Gastroesophageal sphincter (tissue), 3 donors: Measurements from ENCODE around the gene CABLES2.

ENCODE experiments used
- EP300 ChIP-seq: sonication (generic); formaldehyde crosslinking; IDR thresholded peaks from one replicate; pipeline ENCODE4 v1.6.1; 2017; ENCODE audit warnings: antibody characterized with exemption, mild to moderate bottlenecking
- POLR2A ChIP-seq, 2 donors: fragments of 450-650 bp; IDR thresholded peaks; one replicate each; pipeline ENCODE4 v1.6.1; 2017; ENCODE audit warnings: antibody characterized with exemption in 2 of 2, mild to moderate bottlenecking in 2 of 2, moderate library complexity in 1 of 2
- POLR2AphosphoS5 ChIP-seq: sonication (generic); formaldehyde crosslinking; IDR thresholded peaks from one replicate; pipeline ENCODE4 v1.6.1; 2017; ENCODE audit warnings: antibody characterized with exemption
- TF ChIP-seq, protein P1 (sequence below), 4 experiments: fragments of 200-600 bp in 2 of 4; fragments of 450-650 bp in 2 of 4; sonication (generic) in 1 of 4; IDR thresholded peaks; one replicate each; pipeline ENCODE4 v1.5.1; 2017 to 2019; ENCODE audit warnings: antibody characterized with exemption in 4 of 4, mild to moderate bottlenecking in 2 of 4, moderate library complexity in 2 of 4

DNA sequence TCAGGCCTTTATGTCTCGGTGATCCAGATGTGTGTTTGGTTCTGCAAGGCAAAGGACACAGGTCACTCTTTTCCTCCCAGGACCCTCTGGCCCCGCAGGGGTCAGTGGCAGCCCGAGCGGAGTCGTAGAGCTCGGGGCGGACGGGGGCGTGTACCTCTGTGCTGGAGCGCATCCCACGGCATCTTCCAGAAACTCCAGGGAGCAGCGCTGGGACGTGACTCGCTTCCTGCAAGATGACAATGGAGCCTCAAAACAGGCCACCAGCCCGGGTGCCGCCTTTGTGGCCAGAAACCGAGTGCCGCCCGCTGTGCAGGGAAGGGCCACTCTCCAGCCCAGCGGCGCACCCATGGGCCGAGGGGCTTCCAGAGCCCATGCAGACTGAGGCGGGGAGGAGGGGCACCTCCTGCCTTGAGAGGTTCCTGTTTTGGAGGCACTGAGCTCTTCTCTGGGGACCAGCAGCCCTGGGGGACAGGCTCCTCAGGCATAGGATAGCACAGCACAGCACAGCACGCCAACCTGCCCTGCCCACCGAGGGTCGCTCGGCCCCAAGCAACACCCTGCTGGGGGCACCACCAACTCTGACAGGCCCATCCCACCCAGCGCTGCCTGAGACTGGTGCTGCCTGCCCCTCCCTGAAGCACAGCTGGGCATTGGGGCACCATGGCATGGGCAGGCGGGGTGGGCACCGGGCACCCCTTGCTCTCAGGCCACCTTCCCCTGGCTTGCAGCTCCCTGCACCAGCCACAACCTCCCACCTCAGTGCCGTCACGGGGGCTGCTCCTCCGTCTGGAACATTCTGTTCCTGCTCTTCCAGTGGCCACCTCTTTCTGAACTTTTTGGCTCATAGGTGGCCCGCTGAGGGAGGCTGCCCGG, 10.5 kb downstream of the CABLES2 start:
- TF ChIP-seq, protein P1, sequence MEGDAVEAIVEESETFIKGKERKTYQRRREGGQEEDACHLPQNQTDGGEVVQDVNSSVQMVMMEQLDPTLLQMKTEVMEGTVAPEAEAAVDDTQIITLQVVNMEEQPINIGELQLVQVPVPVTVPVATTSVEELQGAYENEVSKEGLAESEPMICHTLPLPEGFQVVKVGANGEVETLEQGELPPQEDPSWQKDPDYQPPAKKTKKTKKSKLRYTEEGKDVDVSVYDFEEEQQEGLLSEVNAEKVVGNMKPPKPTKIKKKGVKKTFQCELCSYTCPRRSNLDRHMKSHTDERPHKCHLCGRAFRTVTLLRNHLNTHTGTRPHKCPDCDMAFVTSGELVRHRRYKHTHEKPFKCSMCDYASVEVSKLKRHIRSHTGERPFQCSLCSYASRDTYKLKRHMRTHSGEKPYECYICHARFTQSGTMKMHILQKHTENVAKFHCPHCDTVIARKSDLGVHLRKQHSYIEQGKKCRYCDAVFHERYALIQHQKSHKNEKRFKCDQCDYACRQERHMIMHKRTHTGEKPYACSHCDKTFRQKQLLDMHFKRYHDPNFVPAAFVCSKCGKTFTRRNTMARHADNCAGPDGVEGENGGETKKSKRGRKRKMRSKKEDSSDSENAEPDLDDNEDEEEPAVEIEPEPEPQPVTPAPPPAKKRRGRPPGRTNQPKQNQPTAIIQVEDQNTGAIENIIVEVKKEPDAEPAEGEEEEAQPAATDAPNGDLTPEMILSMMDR (IDR thresholded peaks at IDR 0.05): no peak
- TF ChIP-seq POLR2A (IDR thresholded peaks at IDR 0.05): no peak
- no peak for TF ChIP-seq POLR2AphosphoS5
- TF ChIP-seq EP300: no peak
